Adrenal gland (tissue), 5 donors: ENCODE measurements around the gene SMYD2.

ENCODE experiments used
- CTCF ChIP-seq, 6 experiments: fragments of 450-650 bp in 4 of 6; fragments of 200-600 bp in 2 of 6; sonication (generic) in 1 of 6; IDR thresholded peaks; 1 replicate in 5 of 6; 2 replicates in 1 of 6; pipeline versions ENCODE4 v1.5.1 to v1.8.0; 2016 to 2021; ENCODE audit warnings: antibody characterized with exemption in 6 of 6, mild to moderate bottlenecking in 2 of 6, moderate library complexity in 1 of 6
- POLR2A ChIP-seq, 2 donors: fragments of 450-650 bp; IDR thresholded peaks; one replicate each; pipeline ENCODE4 v1.6.1; 2017; ENCODE audit warnings: antibody characterized with exemption in 2 of 2, mild to moderate bottlenecking in 2 of 2, moderate library complexity in 1 of 2
- donor health status: DM: no; HTN: no; CAD: no.

- TF ChIP-seq POLR2A (IDR thresholded peaks at IDR 0.05) (no peak), CTCF (IDR thresholded peaks at IDR 0.05) (peak; percentile 78 to 89 (median 82))
These were observed 52.2 kb downstream of the SMYD2 start for GRCh38 chr1:214332946-214333798.
